EH (cell line): Measurements from ENCODE around the gene TBC1D16.

Source experiments
- DNase-seq: peaks from one replicate; pipeline ENCODE4 v3.0.0-alpha.2; 2015; ENCODE audit warnings: low read depth

Gene TBC1D16

DNA sequence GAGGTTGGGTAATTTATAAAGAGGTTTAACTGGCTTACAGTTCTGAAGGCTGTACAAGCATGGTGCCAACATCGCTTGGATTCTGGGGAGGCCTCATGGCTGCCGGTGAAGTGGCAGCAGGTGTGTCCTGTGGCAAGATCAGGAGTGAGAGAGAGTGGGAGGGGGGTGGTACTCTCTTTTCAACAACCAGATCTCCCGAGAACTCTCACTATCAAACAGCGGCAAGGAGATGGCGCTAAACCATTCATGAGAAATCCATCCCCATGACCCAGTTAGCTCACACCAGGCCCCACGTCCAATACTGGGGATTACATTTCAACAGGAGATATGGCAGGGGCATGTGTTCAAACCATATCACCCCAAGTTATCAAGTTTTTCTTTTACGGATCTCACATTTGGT, 152.5 kb downstream of the TBC1D16 start:
- no peak for DNase-seq
